Smooth muscle cell (in vitro differentiated cells): ENCODE measurements around the gene DCUN1D3. TPM values are rescaled to one million over a fixed set of nuclear protein-coding genes. Genes with fewer than 3 reads are reported as not detected.

ENCODE experiments used
- DNase-seq: peaks from one replicate; lab custom pipeline; 2025; ENCODE audit not compliant: unreplicated experiment; lab: John Stamatoyannopoulos, UW
- H2AFZ ChIP-seq: fragments of 200-600 bp; sonication (generic); 2 replicates; pipeline ENCODE4 v1.6.0; 2016; ENCODE audit warnings: antibody characterized with exemption, low read depth, mild to moderate bottlenecking
- H3F3A ChIP-seq: fragments of 200-600 bp; sonication (generic); 2 replicates; pipeline ENCODE4 v1.6.0; 2017; ENCODE audit warnings: antibody characterized with exemption, low read depth
- H3K27ac ChIP-seq: fragments of 200-600 bp; sonication (generic); 2 replicates; pipeline ENCODE4 v1.5.1; 2016; ENCODE audit warnings: low read depth, mild to moderate bottlenecking
- H3K27me3 ChIP-seq: fragments of 200-600 bp; sonication (generic); 2 replicates; pipeline ENCODE4 v1.6.1; 2016; ENCODE audit warnings: low read depth, mild to moderate bottlenecking
- H3K36me3 ChIP-seq: fragments of 200-600 bp; sonication (generic); 2 replicates; pipeline ENCODE4 v1.5.1; 2016; ENCODE audit warnings: low read depth
- H3K4me1 ChIP-seq: fragments of 200-600 bp; sonication (generic); 2 replicates; pipeline ENCODE4 v1.5.1; 2016; ENCODE audit warnings: low read depth
- H3K4me2 ChIP-seq: fragments of 200-600 bp; sonication (generic); 2 replicates; pipeline ENCODE4 v1.6.0; 2016; ENCODE audit warnings: mild to moderate bottlenecking
- H3K4me3 ChIP-seq: fragments of 200-600 bp; sonication (generic); 2 replicates; pipeline ENCODE4 v1.5.1; 2016; ENCODE audit warnings: mild to moderate bottlenecking
- H3K79me2 ChIP-seq: fragments of 200-600 bp; sonication (generic); 2 replicates; pipeline ENCODE4 v1.6.0; 2016; ENCODE audit warnings: low read depth, mild to moderate bottlenecking
- H3K9ac ChIP-seq: fragments of 200-600 bp; sonication (generic); 2 replicates; pipeline ENCODE4 v1.6.0; 2016; ENCODE audit warnings: low read depth
- H3K9me3 ChIP-seq: fragments of 200-600 bp; sonication (generic); replicated peaks from 2 replicates; pipeline ENCODE4 v1.5.1; 2016; ENCODE audit warnings: low read depth
- H4K20me1 ChIP-seq: fragments of 200-600 bp; sonication (generic); 2 replicates; pipeline ENCODE4 v1.6.0; 2016; ENCODE audit warnings: low read depth
- WGBS: methylation state at CpG from one replicate; pipeline ENCODE4 v1.1.7; 2016; ENCODE audit warnings: low lambda C conversion rate; 5-methylcytosine and 5-hydroxymethylcytosine counted together
- polyA plus RNA-seq: library from polyadenylated mRNA; unstranded; fragments of >200 nt; fragmentation: Nextera tagmentation; extraction: Ambion mirVana; gene quantifications from 2 replicates; pipeline ENCODE4 v1.2.1, GENCODE V29; 2016
- total RNA-seq: library from RNA; depleted of rRNA; stranded (reverse); fragments of >200 nt; gene quantifications from 2 replicates; pipeline ENCODE4 v1.2.3, GENCODE V29; 2014
- TF ChIP-seq, protein P1 (sequence below): fragments of 200-600 bp; sonication (generic); IDR thresholded peaks from 2 replicates; pipeline ENCODE4 v1.5.1; 2017; ENCODE audit warnings: borderline replicate concordance, mild to moderate bottlenecking, antibody characterized with exemption; ENCODE audit not compliant: insufficient read depth, poor library complexity, severe bottlenecking

The DCUN1D3 gene
- total and polyA plus RNA-seq, 2 experiments from 2014 or later = 12.6 to 37.8 TPM

DNA sequence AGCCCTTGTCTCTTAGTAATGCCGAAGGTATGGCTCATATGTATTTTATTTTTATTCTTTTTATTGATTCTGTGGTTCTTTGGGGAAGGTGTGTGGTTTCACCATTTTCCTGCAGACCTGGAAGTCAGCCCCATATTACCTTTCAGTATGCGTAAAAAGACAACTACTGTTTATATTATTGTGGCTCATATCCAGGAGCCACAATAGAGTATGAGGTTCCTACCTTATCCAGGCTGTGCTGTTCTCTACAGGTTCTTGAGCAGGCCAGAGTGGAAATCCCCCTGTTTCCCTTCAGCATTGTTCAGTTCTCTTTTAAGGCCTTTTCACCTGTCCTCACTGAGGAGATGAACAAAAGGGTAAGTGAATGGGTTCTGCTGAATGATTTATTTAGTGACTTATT is 60.7 kb downstream of the DCUN1D3 start:
- 98% methylated on average over 2 of the region's 2 CpGs for WGBS
- Histone ChIP-seq H3K27ac (no peak overlapping the region), H3K9ac (no peak overlapping the region), H3K9me3 (no peaks in the 10 kb centered on the region), H3K4me1 (no peaks in the 10 kb centered on the region), H3K4me2 (no peak overlapping the region), H3K36me3 (no peaks in the 10 kb centered on the region), H3K4me3 (no peak overlapping the region), H3F3A (no peaks in the 10 kb centered on the region), H2AFZ (no peak overlapping the region), H3K27me3 (no peaks in the 10 kb centered on the region), H3K79me2 (no peaks in the 10 kb centered on the region), H4K20me1 (no peaks in the 10 kb centered on the region)
- TF ChIP-seq, protein P1, sequence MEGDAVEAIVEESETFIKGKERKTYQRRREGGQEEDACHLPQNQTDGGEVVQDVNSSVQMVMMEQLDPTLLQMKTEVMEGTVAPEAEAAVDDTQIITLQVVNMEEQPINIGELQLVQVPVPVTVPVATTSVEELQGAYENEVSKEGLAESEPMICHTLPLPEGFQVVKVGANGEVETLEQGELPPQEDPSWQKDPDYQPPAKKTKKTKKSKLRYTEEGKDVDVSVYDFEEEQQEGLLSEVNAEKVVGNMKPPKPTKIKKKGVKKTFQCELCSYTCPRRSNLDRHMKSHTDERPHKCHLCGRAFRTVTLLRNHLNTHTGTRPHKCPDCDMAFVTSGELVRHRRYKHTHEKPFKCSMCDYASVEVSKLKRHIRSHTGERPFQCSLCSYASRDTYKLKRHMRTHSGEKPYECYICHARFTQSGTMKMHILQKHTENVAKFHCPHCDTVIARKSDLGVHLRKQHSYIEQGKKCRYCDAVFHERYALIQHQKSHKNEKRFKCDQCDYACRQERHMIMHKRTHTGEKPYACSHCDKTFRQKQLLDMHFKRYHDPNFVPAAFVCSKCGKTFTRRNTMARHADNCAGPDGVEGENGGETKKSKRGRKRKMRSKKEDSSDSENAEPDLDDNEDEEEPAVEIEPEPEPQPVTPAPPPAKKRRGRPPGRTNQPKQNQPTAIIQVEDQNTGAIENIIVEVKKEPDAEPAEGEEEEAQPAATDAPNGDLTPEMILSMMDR = no peak
- DNase-seq = no peak

- DNase-seq = no peak
- no peaks in the 10 kb centered on the region for H3K9me3 ChIP-seq
- no peaks in the 10 kb centered on the region for H3F3A ChIP-seq
- TF ChIP-seq, protein P1 = no peak
- no peak overlapping the region for H3K9ac ChIP-seq
- H3K4me2 ChIP-seq = no peak overlapping the region
- no peak overlapping the region for H3K4me3 ChIP-seq
- WGBS = 96% methylated on average over 1 of the region's 1 CpG
- no peaks in the 10 kb centered on the region for H3K4me1 ChIP-seq
- H4K20me1 ChIP-seq = no peaks in the 10 kb centered on the region
- no peaks in the 10 kb centered on the region for H3K36me3 ChIP-seq
- no peak overlapping the region for H3K27ac ChIP-seq
- H3K27me3 ChIP-seq = no peaks in the 10 kb centered on the region
- no peak overlapping the region for H2AFZ ChIP-seq
- H3K79me2 ChIP-seq = no peaks in the 10 kb centered on the region
These were observed 61.9 kb downstream of the DCUN1D3 start for GRCh38 chr16:20838240-20838639.

DNA sequence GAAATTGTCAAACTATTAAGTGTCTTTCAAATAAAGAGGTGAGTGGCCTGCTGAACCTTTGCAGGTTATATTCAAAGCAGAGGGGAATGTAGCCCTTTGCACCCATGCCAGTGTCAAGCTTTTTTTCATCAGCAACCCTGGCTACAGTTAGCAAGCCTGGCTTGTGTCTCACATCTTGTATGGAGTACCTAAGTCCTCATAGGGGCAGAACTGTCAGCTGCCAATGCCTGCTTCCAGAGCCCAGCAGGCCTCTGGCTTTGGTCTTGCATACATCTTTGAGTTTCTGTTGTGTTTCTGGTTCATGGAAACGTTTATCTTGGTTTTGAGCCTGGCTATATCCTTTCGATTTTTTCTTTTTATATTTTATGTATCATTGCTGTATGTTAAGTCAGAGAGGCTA is 67.1 kb downstream of the DCUN1D3 start:
- H3K9ac ChIP-seq = no peak overlapping the region
- no peaks in the 10 kb centered on the region for H3K4me1 ChIP-seq
- no peaks in the 10 kb centered on the region for H3F3A ChIP-seq
- H3K4me3 ChIP-seq = no peak overlapping the region
- H3K36me3 ChIP-seq = no peaks in the 10 kb centered on the region
- no peaks in the 10 kb centered on the region for H3K79me2 ChIP-seq
- WGBS = 81% methylated on average over 2 of the region's 2 CpGs
- TF ChIP-seq, protein P1 = no peak
- no peak overlapping the region for H3K4me2 ChIP-seq
- no peak overlapping the region for H2AFZ ChIP-seq
- no peaks in the 10 kb centered on the region for H3K27me3 ChIP-seq
- H3K27ac ChIP-seq = no peak overlapping the region
- no peaks in the 10 kb centered on the region for H4K20me1 ChIP-seq
- no peak for DNase-seq
- no peaks in the 10 kb centered on the region for H3K9me3 ChIP-seq

- Histone ChIP-seq H3K79me2 (no peaks in the 10 kb centered on the region), H3K27me3 (no peaks in the 10 kb centered on the region), H2AFZ (no peak overlapping the region), H3K4me1 (no peaks in the 10 kb centered on the region), H3K9me3 (no peaks in the 10 kb centered on the region), H3K4me3 (no peak overlapping the region), H4K20me1 (no peaks in the 10 kb centered on the region), H3K9ac (no peak overlapping the region), H3K36me3 (peaks cover 4% of the 10 kb centered on the region), H3K27ac (no peak overlapping the region), H3K4me2 (no peak overlapping the region), H3F3A (no peaks in the 10 kb centered on the region)
- TF ChIP-seq, protein P1 = no peak
- no peak for DNase-seq
- 43% methylated on average over 1 of the region's 1 CpG for WGBS
These were observed 69.8 kb downstream of the DCUN1D3 start for GRCh38 chr16:20830372-20830771.
